ENCODE data around the gene CHST1. TPM values are rescaled to one million over a fixed set of nuclear protein-coding genes. Genes with fewer than 3 reads are reported as not detected.

CHST1 gene
- polyA plus RNA-seq, 3 donors, result not detected

DNA sequence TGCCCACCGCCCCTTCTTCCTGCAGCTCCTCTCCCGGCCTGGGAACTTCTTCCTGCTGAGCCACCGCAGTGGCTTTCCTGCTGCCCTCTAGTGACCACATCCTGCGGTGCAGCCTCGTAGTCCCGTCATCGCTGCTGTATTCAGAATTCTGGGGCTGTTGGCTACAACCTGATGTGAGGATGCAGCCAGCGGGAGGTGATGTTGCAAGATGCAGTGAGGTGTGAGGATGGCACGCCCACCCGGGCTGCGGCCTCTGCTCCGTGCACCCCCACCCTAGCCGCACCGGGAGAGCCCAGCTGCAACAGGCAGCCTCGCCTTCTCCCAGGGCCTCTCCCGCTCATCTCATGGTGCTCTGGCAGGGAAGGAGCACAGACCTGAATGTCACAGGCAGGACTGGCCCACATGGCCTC lies 10.1 kb downstream of the CHST1 start:
- no peaks in the 10 kb centered on the region for H3K79me2 ChIP-seq (ENCODE audit: insufficient read depth, low read length)
- H4K20me1 ChIP-seq (ENCODE audit: insufficient read depth, low read length), result no peaks in the 10 kb centered on the region
- Mint-ChIP-seq H3K4me3 (no peak overlapping the region), H3K36me3 (no peaks in the 10 kb centered on the region), H3K27ac (no peak overlapping the region), H3K9me3 (peaks cover 0 to 3% (median 1%) of the 10 kb centered on the region in 7 donors), H3K27me3 (ENCODE audit: low read depth in 3 of 3) (peaks cover 55 to 60% (median 57%) of the 10 kb centered on the region in 3 donors), H3K4me1 (peaks cover 9% of the 10 kb centered on the region)
- H3K36me3 ChIP-seq (replicated peaks in 1 of 2; ENCODE audit: control insufficient read depth in 1 of 2, insufficient read depth in 2 of 2, low read length in 2 of 2), result no peaks in the 10 kb centered on the region
- intact Hi-C loops (cut with micrococcal nuclease), result loop anchor here in 1 of 2 donors (2.0 kb wide), 1 partner anchor 285 kb away; no protein-coding TSS in a partner anchor
- H3K9me3 ChIP-seq (replicated peaks in 1 of 2; ENCODE audit: control insufficient read depth in 1 of 2, insufficient read depth in 1 of 2, low read length in 2 of 2), result no peaks in the 10 kb centered on the region
- H3K4me3 ChIP-seq (replicated peaks in 1 of 3; ENCODE audit: low read depth in 2 of 3, low read length in 3 of 3), result no peak overlapping the region
- H3K27ac ChIP-seq (ENCODE audit: low read depth in 1 of 2, low read length in 2 of 2), result no peak overlapping the region
- no peak overlapping the region for H3K9ac ChIP-seq (ENCODE audit: insufficient read depth, low read length, poor library complexity, severe bottlenecking)
- no peak overlapping the region for H3K4me2 ChIP-seq (replicated peaks; ENCODE audit: extremely low read depth, low read length, poor library complexity, severe bottlenecking)
- H3K4me1 ChIP-seq (ENCODE audit: control insufficient read depth in 1 of 2, insufficient read depth in 2 of 2, low read length in 2 of 2), result peaks cover 4% of the 10 kb centered on the region in 2 donors
- peak; percentile 13 to 35 (median 25) for DNase-seq
- WGBS (ENCODE audit: insufficient coverage), result 14% methylated on average over 16 of the region's 16 CpGs
- H2AFZ ChIP-seq (ENCODE audit: insufficient read depth, low read depth, low read length, poor library complexity, severe bottlenecking), result peak overlapping the region; percentile 35
- peaks cover 2 to 40% of the 10 kb centered on the region in 2 donors for H3K27me3 ChIP-seq (ENCODE audit: control insufficient read depth in 2 of 2, insufficient read depth in 2 of 2, low read length in 2 of 2)
- TF ChIP-seq, protein P1, sequence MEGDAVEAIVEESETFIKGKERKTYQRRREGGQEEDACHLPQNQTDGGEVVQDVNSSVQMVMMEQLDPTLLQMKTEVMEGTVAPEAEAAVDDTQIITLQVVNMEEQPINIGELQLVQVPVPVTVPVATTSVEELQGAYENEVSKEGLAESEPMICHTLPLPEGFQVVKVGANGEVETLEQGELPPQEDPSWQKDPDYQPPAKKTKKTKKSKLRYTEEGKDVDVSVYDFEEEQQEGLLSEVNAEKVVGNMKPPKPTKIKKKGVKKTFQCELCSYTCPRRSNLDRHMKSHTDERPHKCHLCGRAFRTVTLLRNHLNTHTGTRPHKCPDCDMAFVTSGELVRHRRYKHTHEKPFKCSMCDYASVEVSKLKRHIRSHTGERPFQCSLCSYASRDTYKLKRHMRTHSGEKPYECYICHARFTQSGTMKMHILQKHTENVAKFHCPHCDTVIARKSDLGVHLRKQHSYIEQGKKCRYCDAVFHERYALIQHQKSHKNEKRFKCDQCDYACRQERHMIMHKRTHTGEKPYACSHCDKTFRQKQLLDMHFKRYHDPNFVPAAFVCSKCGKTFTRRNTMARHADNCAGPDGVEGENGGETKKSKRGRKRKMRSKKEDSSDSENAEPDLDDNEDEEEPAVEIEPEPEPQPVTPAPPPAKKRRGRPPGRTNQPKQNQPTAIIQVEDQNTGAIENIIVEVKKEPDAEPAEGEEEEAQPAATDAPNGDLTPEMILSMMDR (IDR thresholded peaks at IDR 0.05), result peak; percentile 87

DNA sequence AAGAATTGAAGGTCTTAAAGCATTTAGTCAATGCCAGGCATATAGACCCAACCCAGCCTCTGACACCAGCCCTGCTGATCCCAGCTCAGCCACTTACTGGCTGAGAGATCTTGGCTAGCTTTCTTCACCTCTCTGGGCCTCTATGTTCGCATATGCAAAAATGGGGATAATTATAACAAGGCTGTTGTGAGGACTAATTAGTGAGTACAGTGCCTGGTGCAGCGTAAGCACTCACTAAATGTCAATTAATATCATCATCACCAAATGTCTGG lies 10.5 kb downstream of the CHST1 start:
- H3K4me2 ChIP-seq (replicated peaks; ENCODE audit: extremely low read depth, low read length, poor library complexity, severe bottlenecking), result no peak overlapping the region

More for the DNA sequence above, 10.5 kb downstream of the CHST1 start:
- H3K4me3 Mint-ChIP-seq, result no peak overlapping the region
- DNase-seq, result no peak
- H3K9me3 Mint-ChIP-seq, result peaks cover 0 to 7% (median 3%) of the 10 kb centered on the region in 7 donors
- no peaks in the 10 kb centered on the region for H3K79me2 ChIP-seq (ENCODE audit: insufficient read depth, low read length)
- no peak overlapping the region for H3K27ac ChIP-seq (ENCODE audit: low read depth in 1 of 2, low read length in 2 of 2)
- no peak overlapping the region for H3K4me3 ChIP-seq (replicated peaks in 1 of 3; ENCODE audit: low read depth in 2 of 3, low read length in 3 of 3)
- no peaks in the 10 kb centered on the region for H3K36me3 Mint-ChIP-seq
- no peak overlapping the region for H3K27ac Mint-ChIP-seq
- H4K20me1 ChIP-seq (ENCODE audit: insufficient read depth, low read length), result no peaks in the 10 kb centered on the region
- peaks cover 53 to 60% (median 54%) of the 10 kb centered on the region in 3 donors for H3K27me3 Mint-ChIP-seq (ENCODE audit: low read depth in 3 of 3)
- H2AFZ ChIP-seq (ENCODE audit: insufficient read depth, low read depth, low read length, poor library complexity, severe bottlenecking), result peak overlapping the region; percentile 35
- WGBS (ENCODE audit: insufficient coverage), result no CpG with 5 or more reads among the region's 2 CpGs
- H3K4me1 ChIP-seq (ENCODE audit: control insufficient read depth in 1 of 2, insufficient read depth in 2 of 2, low read length in 2 of 2), result peaks cover 4% of the 10 kb centered on the region in 2 donors
- TF ChIP-seq, protein P1 (IDR thresholded peaks at IDR 0.05), result no peak
- peaks cover 9% of the 10 kb centered on the region for H3K4me1 Mint-ChIP-seq
- H3K9me3 ChIP-seq (replicated peaks in 1 of 2; ENCODE audit: control insufficient read depth in 1 of 2, insufficient read depth in 1 of 2, low read length in 2 of 2), result no peaks in the 10 kb centered on the region
- H3K27me3 ChIP-seq (ENCODE audit: control insufficient read depth in 2 of 2, insufficient read depth in 2 of 2, low read length in 2 of 2), result peaks cover 0 to 39% of the 10 kb centered on the region in 2 donors
- intact Hi-C loops (cut with micrococcal nuclease), result loop anchor here in 1 of 2 donors (2.0 kb wide), 1 partner anchor 284 kb away; no protein-coding TSS in a partner anchor
- no peak overlapping the region for H3K9ac ChIP-seq (ENCODE audit: insufficient read depth, low read length, poor library complexity, severe bottlenecking)
- no peaks in the 10 kb centered on the region for H3K36me3 ChIP-seq (replicated peaks in 1 of 2; ENCODE audit: control insufficient read depth in 1 of 2, insufficient read depth in 2 of 2, low read length in 2 of 2)
